Spleen (tissue), 7 donors: ENCODE measurements around the gene CDRT4.

Experiments
- CTCF ChIP-seq, 11 experiments: fragments of 200-600 bp in 7 of 11; fragments of 450-650 bp in 4 of 11; sonication (generic) in 4 of 11; IDR thresholded peaks in 8 of 11; conservative IDR thresholded peaks in 3 of 11; 1 replicate in 7 of 11; 2 replicates in 4 of 11; pipeline versions ENCODE4 v1.4.0 to v1.8.0; 2016 to 2021; ENCODE audit warnings: antibody characterized with exemption in 11 of 11, inconsistent platforms in 4 of 11, mild to moderate bottlenecking in 1 of 11
- POLR2AphosphoS5 ChIP-seq, 3 donors: sonication (generic); formaldehyde crosslinking; IDR thresholded peaks; one replicate each; pipeline ENCODE4 v1.5.1; 2017; ENCODE audit warnings: antibody characterized with exemption in 3 of 3
- donor health status: DM: no; HTN: no; CAD: no; lungs with moderate emphysema.
- donor health status: DM: no; HTN: no; CAD: no.
- donor health status: DM: no; HTN: no; CAD: no.

DNA sequence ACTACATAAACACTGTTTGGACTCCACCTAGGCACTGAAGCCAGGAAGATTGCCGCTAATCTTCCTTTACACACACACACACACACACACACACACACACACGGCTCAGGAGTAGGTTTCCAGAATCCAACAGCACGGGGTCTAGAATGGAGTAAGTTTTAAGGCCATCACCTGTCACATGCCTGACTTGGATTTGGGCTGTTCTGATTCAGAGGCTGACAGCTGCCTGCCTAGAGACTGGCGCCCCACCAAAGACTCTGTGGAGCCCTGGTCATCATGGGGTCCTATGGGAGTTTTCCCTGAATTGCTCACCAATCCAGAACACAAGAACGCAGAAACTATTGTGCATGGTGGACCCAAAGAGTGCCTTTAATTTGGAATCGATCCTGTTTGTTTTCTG lies 10.9 kb downstream of the CDRT4 start:
- no peak for TF ChIP-seq CTCF (IDR thresholded peaks at IDR 0.05 in 8 of 11, conservative IDR thresholded peaks at IDR 0.05 in 3 of 11)
- TF ChIP-seq POLR2AphosphoS5 (IDR thresholded peaks at IDR 0.05) = no peak
